Measurements from ENCODE around the gene CASP5. TPM values are rescaled to one million over a fixed set of nuclear protein-coding genes. Genes with fewer than 3 reads are reported as not detected.
"Not testable (repeated sequence)": the region's sequence is repeated elsewhere in the genome, so short reads cannot be mapped to it uniquely, and the experiment has no call there.

Gene CASP5
- not detected for total RNA-seq

GRCh38 chr11:105023003-105023402 lies at the start of gene CASP5:
Gene CASP5, minus strand, starts transcription at chr11:105023168. Its CDS starts 32 bp downstream, at chr11:105023136.
- H3K9me3 ChIP-seq: no peaks in the 10 kb centered on the region
- DNase-seq (no peak), ATAC-seq (no peak)
- intact Hi-C loops (cut with DNase I): no loop called here
- H3K36me3 ChIP-seq (replicated peaks in 1 of 2; ENCODE audit: insufficient read depth in 1 of 2, low read depth in 2 of 2): no peaks in the 10 kb centered on the region
- TF ChIP-seq CTCF (IDR thresholded peaks at IDR 0.05): no peak
- TF ChIP-seq POLR2A (IDR thresholded peaks at IDR 0.05): no peak
- H3K4me3 ChIP-seq: no peak within 1 kb of the TSS
- H3K4me1 ChIP-seq: no peaks in the 10 kb centered on the region
- H3K27me3 ChIP-seq: no peaks in the 10 kb centered on the region
- no peak within 1 kb of the TSS for H3K27ac ChIP-seq

DNA sequence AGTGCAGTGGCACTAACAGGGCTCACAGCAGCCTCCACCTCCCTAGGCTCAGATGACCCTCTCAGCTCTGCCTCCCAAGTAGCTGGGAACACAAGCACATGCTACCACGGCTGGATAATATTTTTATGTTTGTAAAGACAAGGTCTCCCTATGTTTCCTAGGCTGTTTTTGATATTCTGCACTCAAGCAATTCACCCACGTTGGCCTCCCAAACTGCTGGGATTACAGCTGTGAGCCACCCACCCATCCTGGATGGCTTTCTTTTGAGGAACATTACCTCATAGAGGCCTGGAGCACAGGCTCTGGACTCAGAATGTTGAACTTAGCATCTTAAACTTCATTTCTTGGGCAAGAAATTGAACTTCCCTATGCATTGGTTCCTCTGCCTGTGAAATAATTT lies 49.1 kb upstream of the CASP5 start:
- 23 to 50% methylated on average over 1 of the region's 2 CpGs for WGBS, 2 donors
- intact Hi-C loops (cut with DNase I); H3K9me3 ChIP-seq; H3K36me3 ChIP-seq (replicated peaks in 1 of 2; ENCODE audit: insufficient read depth in 1 of 2, low read depth in 2 of 2); DNase-seq; H3K4me1 ChIP-seq; H3K27ac ChIP-seq; ATAC-seq; H3K4me3 ChIP-seq; H3K27me3 ChIP-seq: not testable (repeated sequence)

DNA sequence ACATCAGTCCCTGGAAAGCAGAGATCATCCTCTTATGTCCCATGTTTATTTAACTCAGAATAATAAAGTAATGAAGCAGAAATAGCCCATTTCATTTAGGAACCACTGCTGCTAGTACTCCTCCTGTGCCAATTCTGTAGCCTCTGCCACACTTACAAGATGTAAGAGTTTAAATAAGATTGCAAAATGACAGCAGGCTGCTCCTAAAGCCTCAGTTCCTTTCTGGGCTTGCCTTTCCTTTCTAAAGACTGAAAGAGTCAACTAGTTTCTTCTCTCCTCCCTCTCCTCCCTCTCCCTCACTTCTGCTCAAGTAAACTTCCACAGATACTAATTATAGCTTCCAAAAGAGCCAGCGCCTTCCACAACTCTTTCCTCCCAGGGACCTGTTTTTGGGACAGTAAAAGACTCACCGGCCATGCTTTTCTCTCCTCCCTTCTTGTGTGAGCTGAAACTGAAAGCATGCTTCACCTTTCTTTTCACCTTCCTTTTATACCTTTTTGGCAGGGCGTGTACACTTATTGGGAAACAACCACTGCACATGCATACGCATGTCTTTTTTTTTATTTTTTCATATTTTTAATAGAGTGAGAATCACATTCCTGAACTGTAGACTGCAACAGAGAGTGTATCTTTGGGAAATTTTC lies 48.2 kb upstream of the CASP5 start:
- WGBS, 2 donors: 82 to 83% methylated on average over 4 of the region's 4 CpGs
- Histone ChIP-seq H3K27me3 (no peaks in the 10 kb centered on the region), H3K4me1 (no peaks in the 10 kb centered on the region), H3K9me3 (no peaks in the 10 kb centered on the region), H3K27ac (no peak overlapping the region), H3K4me3 (no peak overlapping the region), H3K36me3 (replicated peaks in 1 of 2; ENCODE audit: insufficient read depth in 1 of 2, low read depth in 2 of 2) (no peaks in the 10 kb centered on the region)
- intact Hi-C loops (cut with DNase I): no loop called here
- ATAC-seq (no peak), DNase-seq (no peak)
- TF ChIP-seq POLR2A (IDR thresholded peaks at IDR 0.05) (no peak), CTCF (IDR thresholded peaks at IDR 0.05) (no peak)

GRCh38 chr11:105070306-105070705 lies 47.3 kb upstream of the CASP5 start:
- intact Hi-C loops (cut with DNase I): no loop called here
- H3K4me3 ChIP-seq: no peak overlapping the region
- TF ChIP-seq CTCF (IDR thresholded peaks at IDR 0.05) (no peak), POLR2A (IDR thresholded peaks at IDR 0.05) (no peak)
- WGBS, 2 donors: 84 to 93% methylated on average over 4 of the region's 4 CpGs
- H3K4me1 ChIP-seq: no peaks in the 10 kb centered on the region
- H3K27me3 ChIP-seq: no peaks in the 10 kb centered on the region
- no peak overlapping the region for H3K27ac ChIP-seq
- H3K36me3 ChIP-seq (replicated peaks in 1 of 2; ENCODE audit: insufficient read depth in 1 of 2, low read depth in 2 of 2): no peaks in the 10 kb centered on the region
- DNase-seq (no peak), ATAC-seq (no peak)
- no peaks in the 10 kb centered on the region for H3K9me3 ChIP-seq

- H3K4me1 ChIP-seq; ATAC-seq; DNase-seq; H3K9me3 ChIP-seq; H3K27ac ChIP-seq; intact Hi-C loops (cut with DNase I); H3K36me3 ChIP-seq (replicated peaks in 1 of 2; ENCODE audit: insufficient read depth in 1 of 2, low read depth in 2 of 2); H3K27me3 ChIP-seq; H3K4me3 ChIP-seq: not testable (repeated sequence)
- 60 to 88% methylated on average over 2 of the region's 2 CpGs for WGBS, 2 donors
Measured at GRCh38 chr11:105069749-105070148, 46.8 kb upstream of the CASP5 start.

DNA sequence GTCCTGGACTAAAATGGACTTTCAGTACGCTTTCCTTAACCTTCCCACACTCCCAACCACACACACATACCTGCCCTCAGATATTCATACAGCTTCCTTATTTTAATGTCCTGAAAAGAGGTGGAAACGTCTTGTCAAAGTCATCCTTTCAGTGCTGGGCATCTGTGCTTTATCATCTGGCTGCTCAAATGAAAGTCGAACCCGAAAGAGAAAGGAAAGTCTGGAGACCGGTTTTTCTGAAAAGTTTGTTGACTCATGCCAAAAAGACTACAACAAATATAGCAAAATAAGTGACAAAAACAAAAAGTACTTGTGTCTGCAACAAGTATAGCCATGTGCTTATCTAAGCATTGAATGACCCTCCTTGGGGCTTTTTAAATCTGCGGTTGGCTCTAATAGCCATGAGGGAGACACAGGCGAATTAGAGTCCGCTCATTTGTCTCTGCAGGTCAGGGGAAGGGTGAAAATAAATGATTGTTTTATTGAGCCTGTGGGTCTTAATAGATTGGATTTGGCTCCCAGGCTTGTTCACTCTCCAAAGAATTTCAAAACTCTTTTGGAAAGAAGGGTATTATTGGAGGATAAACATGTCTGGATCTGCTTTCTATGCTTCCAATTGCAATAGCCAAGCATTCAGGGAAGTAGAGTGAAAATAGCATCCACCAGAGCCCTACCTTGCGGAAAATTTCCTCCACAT lies 40.4 kb upstream of the CASP5 start:
- H3K4me1 ChIP-seq; intact Hi-C loops (cut with DNase I); DNase-seq; H3K4me3 ChIP-seq; H3K27ac ChIP-seq; H3K27me3 ChIP-seq; H3K9me3 ChIP-seq; H3K36me3 ChIP-seq (replicated peaks in 1 of 2; ENCODE audit: insufficient read depth in 1 of 2, low read depth in 2 of 2); ATAC-seq: not testable (repeated sequence)
- WGBS, 2 donors: 50 to 53% methylated on average over 9 of the region's 9 CpGs
